Endothelial cell of umbilical vein (primary cell): ENCODE data around the gene OSBPL6.

Experiments
- CTCF ChIP-seq, 2 donors: IDR thresholded peaks; 1 replicate in 1 of 2; 2 replicates in 1 of 2; pipeline ENCODE4 v1.5.1; 2011; ENCODE audit warnings: low read length in 2 of 2, mild to moderate bottlenecking in 2 of 2, moderate library complexity in 2 of 2, control low read depth in 1 of 2, inconsistent platforms in 1 of 2, low read depth in 1 of 2; ENCODE audit not compliant: insufficient read depth in 1 of 2; ENCODE audit errors: extremely low read depth in 1 of 2
- POLR2A ChIP-seq: IDR thresholded peaks from 2 replicates; pipeline ENCODE4 v1.6.1; 2012; ENCODE audit warnings: low read depth, mild to moderate bottlenecking, control low read depth, low read length
- POLR2AphosphoS5 ChIP-seq: IDR thresholded peaks from 2 replicates; pipeline ENCODE4 v1.6.1; 2012; ENCODE audit warnings: low read depth, mild to moderate bottlenecking, control low read depth, low read length, moderate library complexity; ENCODE audit not compliant: insufficient read depth

GRCh38 chr2:178324077-178324476 is 129.8 kb downstream of the OSBPL6 start:
- no peak for TF ChIP-seq POLR2A
- TF ChIP-seq CTCF (IDR thresholded peaks at IDR 0.05; ENCODE audit: extremely low read depth in 1 of 2, insufficient read depth in 1 of 2, low read depth in 1 of 2, low read length in 2 of 2), result no peak
- no peak for TF ChIP-seq POLR2AphosphoS5
